B cell (primary cell): ENCODE measurements around the gene SMAP1. TPM values are rescaled to one million over a fixed set of nuclear protein-coding genes. Genes with fewer than 3 reads are reported as not detected.

ENCODE experiments used
- ATAC-seq: fragments of 200-7000 bp; cut with Tn5 transposase; one replicate; pipeline ENCODE4 v1.10.0; 2021; ENCODE audit warnings: low read depth, mild to moderate bottlenecking, moderate number of reproducible peaks, moderate library complexity
- CTCF ChIA-PET: fragments of 350-600 bp; sonication (Branson Sonifier 250); formaldehyde crosslinking; loops from one replicate; lab custom pipeline; 2021; ENCODE audit warnings: antibody characterized with exemption, inconsistent platforms; lab: Charles Lee
- POLR2A ChIA-PET: fragments of 350-600 bp; sonication (Branson Sonifier 250); formaldehyde crosslinking; loops from one replicate; lab custom pipeline; 2021; ENCODE audit warnings: antibody characterized with exemption; lab: Charles Lee
- DNase-seq: peaks from one replicate; pipeline ENCODE4 v3.0.0; 2013
- H2AFZ ChIP-seq: 2 replicates; pipeline ENCODE4 v1.6.1; 2012; ENCODE audit warnings: mild to moderate bottlenecking, low read depth, low read length; ENCODE audit not compliant: insufficient read depth, poor library complexity, severe bottlenecking
- H3K27ac ChIP-seq, 2 donors: 1 replicate in 1 of 2; 2 replicates in 1 of 2; pipeline ENCODE4 v1.5.1; 2012 to 2013; ENCODE audit warnings: low read length in 2 of 2, mild to moderate bottlenecking in 2 of 2, moderate library complexity in 1 of 2
- H3K27me3 ChIP-seq, 4 experiments: fragments of 200-600 bp in 1 of 4; sonication (generic) in 1 of 4; replicated peaks in 1 of 4; 1 replicate in 2 of 4; 2 replicates in 2 of 4; pipeline versions ENCODE4 v1.6.1 to v1.7.0; 2013 to 2016; ENCODE audit warnings: low read length in 3 of 4, mild to moderate bottlenecking in 2 of 4, mixed read lengths in 1 of 4, moderate library complexity in 1 of 4; ENCODE audit not compliant: insufficient read depth in 4 of 4, control insufficient read depth in 3 of 4; ENCODE audit errors: control extremely low read depth in 1 of 4
- H3K36me3 ChIP-seq, 2 experiments: replicated peaks in 1 of 2; 1 replicate in 1 of 2; 2 replicates in 1 of 2; pipeline versions ENCODE4 v1.6.1 to v1.7.1; 2013; ENCODE audit warnings: low read length in 1 of 2; ENCODE audit not compliant: insufficient read depth in 2 of 2, control insufficient read depth in 1 of 2; ENCODE audit errors: control extremely low read depth in 1 of 2, extremely low read depth in 1 of 2
- H3K4me1 ChIP-seq, 2 donors: fragments of 200-600 bp in 1 of 2; sonication (generic) in 1 of 2; 1 replicate in 1 of 2; 2 replicates in 1 of 2; pipeline versions ENCODE4 v1.5.1 to v1.6.1; 2013 to 2017; ENCODE audit warnings: low read length in 2 of 2; ENCODE audit not compliant: control insufficient read depth in 2 of 2, insufficient read depth in 2 of 2
- H3K4me2 ChIP-seq: replicated peaks from 2 replicates; pipeline ENCODE3; 2012; ENCODE audit warnings: mild to moderate bottlenecking, low read depth, low read length; ENCODE audit not compliant: poor library complexity, severe bottlenecking
- H3K4me3 ChIP-seq, 5 experiments: fragments of 200-600 bp in 1 of 5; sonication (generic) in 1 of 5; 1 replicate in 3 of 5; 2 replicates in 2 of 5; pipeline versions ENCODE4 v1.5.1 to v1.7.0; 2011 to 2016; ENCODE audit warnings: low read length in 4 of 5, mild to moderate bottlenecking in 4 of 5, low read depth in 2 of 5, control low read depth in 1 of 5, moderate library complexity in 1 of 5; ENCODE audit not compliant: insufficient read depth in 1 of 5; ENCODE audit errors: control extremely low read depth in 1 of 5, extremely low read depth in 1 of 5
- H3K79me2 ChIP-seq: fragments of 200-600 bp; sonication (generic); one replicate; pipeline ENCODE4 v1.6.0; 2016; ENCODE audit warnings: low read length; ENCODE audit not compliant: control insufficient read depth, insufficient read depth
- H3K9ac ChIP-seq: fragments of 200-600 bp; sonication (generic); 2 replicates; pipeline ENCODE4 v1.6.1; 2017; ENCODE audit warnings: mild to moderate bottlenecking, low read length, moderate library complexity
- H3K9me3 ChIP-seq, 3 donors: one replicate each; pipeline versions ENCODE4 v1.6.1 to v1.7.1; 2013; ENCODE audit warnings: low read length in 2 of 3; ENCODE audit not compliant: control insufficient read depth in 2 of 3, insufficient read depth in 1 of 3; ENCODE audit errors: control extremely low read depth in 1 of 3
- H4K20me1 ChIP-seq: 2 replicates; pipeline ENCODE4 v1.6.0; 2012; ENCODE audit warnings: mild to moderate bottlenecking, low read length; ENCODE audit not compliant: insufficient read depth, control insufficient read depth, poor library complexity, severe bottlenecking
- H3K27ac Mint-ChIP-seq: one replicate; pipeline ENCODE4 v1.8.0; 2021; ENCODE audit warnings: mixed read lengths
- H3K27me3 Mint-ChIP-seq: one replicate; pipeline ENCODE4 v1.8.0; 2021; ENCODE audit warnings: mixed read lengths
- H3K4me1 Mint-ChIP-seq: one replicate; pipeline ENCODE4 v1.8.0; 2021; ENCODE audit warnings: mixed read lengths
- H3K4me3 Mint-ChIP-seq: one replicate; pipeline ENCODE4 v1.8.0; 2021; ENCODE audit warnings: mixed read lengths
- H3K9me3 Mint-ChIP-seq: one replicate; pipeline ENCODE4 v1.8.0; 2022; ENCODE audit warnings: mixed read lengths; ENCODE audit not compliant: insufficient read depth
- CTCF ChIP-seq: fragments of 200-600 bp; IDR thresholded peaks from one replicate; pipeline ENCODE4 v1.8.0; 2022; ENCODE audit warnings: antibody characterized with exemption, mild to moderate bottlenecking
- EZH2 ChIP-seq: IDR thresholded peaks from 2 replicates; pipeline ENCODE4 v1.6.1; 2012; ENCODE audit warnings: borderline replicate concordance, low read depth, mild to moderate bottlenecking, moderate library complexity, low read length; ENCODE audit not compliant: insufficient read depth, poor library complexity, severe bottlenecking
- WGBS: methylation state at CpG from one replicate; pipeline ENCODE4 v1.1.5; 2013; ENCODE audit warnings: missing lambda C conversion rate; ENCODE audit not compliant: insufficient coverage; 5-methylcytosine and 5-hydroxymethylcytosine counted together
- intact Hi-C: fragments of 100-400 bp; cut with micrococcal nuclease; formaldehyde crosslinking; loops from one replicate; pipeline ENCODE4 v1.10.0; 2022
- polyA plus RNA-seq: library from polyadenylated mRNA; depleted of rRNA; stranded (reverse); fragments of >200 nt; gene quantifications from 2 replicates; pipeline ENCODE4 v1.2.3, GENCODE V29; 2012
- total RNA-seq, 2 donors: library from RNA; stranded (reverse); fragments of 120-200 nt in 1 of 2; gene quantifications; 1 replicate in 1 of 2; 2 replicates in 1 of 2; pipeline versions ENCODE4 v1.2.3 to v1.2.4, GENCODE V29; 2013 to 2022

The SMAP1 gene
- total and polyA plus RNA-seq, 2 donors (not counting 1 experiment from before 2014, with no cell fraction given): 11.0 to 21.7 TPM

- TF ChIP-seq CTCF (no peak), EZH2 (no peak)
Measured at GRCh38 chr6:70860920-70861319, 193.2 kb downstream of the SMAP1 start.

GRCh38 chr6:70863343-70863742, 195.7 kb downstream of the SMAP1 start:
- no peaks in the 10 kb centered on the region for H3K36me3 ChIP-seq
- ChIA-PET POLR2A (no interaction called here), CTCF (interaction anchor here (1.1 kb wide), 1 partner anchor 156 kb away, joined by 4 read pairs; no protein-coding TSS in a partner anchor)
- H3K27ac Mint-ChIP-seq: no peak overlapping the region
- DNase-seq (no peak), ATAC-seq (no peak)
- no peaks in the 10 kb centered on the region for H3K27me3 ChIP-seq
- H3K79me2 ChIP-seq: no peaks in the 10 kb centered on the region
- no CpG with 5 or more reads among the region's 3 CpGs for WGBS
- H2AFZ ChIP-seq: no peak overlapping the region
- H3K4me3 ChIP-seq: no peak overlapping the region
- H3K4me1 ChIP-seq: peaks cover 6 to 10% of the 10 kb centered on the region in 2 donors
- H3K4me2 ChIP-seq: no peak overlapping the region
- no peaks in the 10 kb centered on the region for H4K20me1 ChIP-seq
- intact Hi-C loops: no loop called here
- peaks cover 12% of the 10 kb centered on the region for H3K4me1 Mint-ChIP-seq
- TF ChIP-seq CTCF (no peak), EZH2 (no peak)
- H3K9me3 Mint-ChIP-seq: peaks cover 5% of the 10 kb centered on the region
- no peaks in the 10 kb centered on the region for H3K9me3 ChIP-seq
- H3K4me3 Mint-ChIP-seq: no peak overlapping the region
- no peak overlapping the region for H3K27ac ChIP-seq
- no peak overlapping the region for H3K9ac ChIP-seq
- H3K27me3 Mint-ChIP-seq: peaks cover 3% of the 10 kb centered on the region

More at GRCh38 chr6:70860920-70861319, 193.2 kb downstream of the SMAP1 start:
- Histone ChIP-seq H3K4me2 (no peak overlapping the region), H4K20me1 (peaks cover 5% of the 10 kb centered on the region), H3K9ac (no peak overlapping the region), H3K36me3 (no peaks in the 10 kb centered on the region), H3K79me2 (no peaks in the 10 kb centered on the region), H3K4me1 (peaks cover 17 to 27% of the 10 kb centered on the region in 2 donors), H2AFZ (no peak overlapping the region), H3K4me3 (no peak overlapping the region), H3K27ac (no peak overlapping the region), H3K9me3 (no peaks in the 10 kb centered on the region), H3K27me3 (no peaks in the 10 kb centered on the region)
- CTCF ChIA-PET: interaction anchor here (0.7 to 1.1 kb wide), 3 partner anchors 14 to 152 kb away, joined by 3 read pairs; no protein-coding TSS in a partner anchor
- Mint-ChIP-seq H3K4me3 (no peak overlapping the region), H3K9me3 (no peaks in the 10 kb centered on the region), H3K4me1 (peaks cover 29% of the 10 kb centered on the region), H3K27ac (no peak overlapping the region), H3K27me3 (no peaks in the 10 kb centered on the region)
- DNase-seq (no peak), ATAC-seq (no peak)
- WGBS: no CpG with 5 or more reads among the region's 1 CpG
- POLR2A ChIA-PET: no interaction called here
- intact Hi-C loops: no loop called here
